ENCODE data around the gene SLC51B. TPM values are rescaled to one million over a fixed set of nuclear protein-coding genes. Genes with fewer than 3 reads are reported as not detected.
A peak's percentile ranks its signal among the peaks of the same experiment; 100 is the strongest.

Gene SLC51B
- total and polyA plus RNA-seq, 10 donors = 0.09 TPM; not detected in 9

DNA sequence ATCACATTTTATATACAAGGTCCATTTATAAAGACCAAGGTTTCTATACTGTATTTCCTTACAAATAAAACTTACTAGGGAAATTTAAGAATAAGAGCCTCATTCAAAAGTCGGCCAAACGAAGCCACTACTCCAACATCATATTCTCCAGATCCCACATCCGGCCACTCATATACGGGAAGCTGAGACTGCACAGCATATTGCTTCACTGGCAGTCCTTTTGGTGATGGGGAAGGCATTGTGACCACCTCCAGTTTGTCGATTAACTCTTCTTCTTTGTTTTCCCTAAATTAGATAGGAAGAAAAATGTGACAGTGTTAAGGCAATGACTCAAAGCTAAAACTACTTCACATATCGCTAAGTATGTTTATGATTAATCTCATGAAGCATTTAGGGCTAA lies 18.4 kb upstream of the SLC51B start:
- peaks cover 0 to 52% (median 31%) of the 10 kb centered on the region in 6 donors for H3K36me3 ChIP-seq
- TF ChIP-seq, protein P1, sequence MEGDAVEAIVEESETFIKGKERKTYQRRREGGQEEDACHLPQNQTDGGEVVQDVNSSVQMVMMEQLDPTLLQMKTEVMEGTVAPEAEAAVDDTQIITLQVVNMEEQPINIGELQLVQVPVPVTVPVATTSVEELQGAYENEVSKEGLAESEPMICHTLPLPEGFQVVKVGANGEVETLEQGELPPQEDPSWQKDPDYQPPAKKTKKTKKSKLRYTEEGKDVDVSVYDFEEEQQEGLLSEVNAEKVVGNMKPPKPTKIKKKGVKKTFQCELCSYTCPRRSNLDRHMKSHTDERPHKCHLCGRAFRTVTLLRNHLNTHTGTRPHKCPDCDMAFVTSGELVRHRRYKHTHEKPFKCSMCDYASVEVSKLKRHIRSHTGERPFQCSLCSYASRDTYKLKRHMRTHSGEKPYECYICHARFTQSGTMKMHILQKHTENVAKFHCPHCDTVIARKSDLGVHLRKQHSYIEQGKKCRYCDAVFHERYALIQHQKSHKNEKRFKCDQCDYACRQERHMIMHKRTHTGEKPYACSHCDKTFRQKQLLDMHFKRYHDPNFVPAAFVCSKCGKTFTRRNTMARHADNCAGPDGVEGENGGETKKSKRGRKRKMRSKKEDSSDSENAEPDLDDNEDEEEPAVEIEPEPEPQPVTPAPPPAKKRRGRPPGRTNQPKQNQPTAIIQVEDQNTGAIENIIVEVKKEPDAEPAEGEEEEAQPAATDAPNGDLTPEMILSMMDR (IDR thresholded peaks at IDR 0.05 in 8 of 11, conservative IDR thresholded peaks at IDR 0.05 in 3 of 11) = no peak
- TF ChIP-seq POLR2A (IDR thresholded peaks at IDR 0.05) = no peak
- no peak for TF ChIP-seq POLR2AphosphoS5 (IDR thresholded peaks at IDR 0.05)

DNA sequence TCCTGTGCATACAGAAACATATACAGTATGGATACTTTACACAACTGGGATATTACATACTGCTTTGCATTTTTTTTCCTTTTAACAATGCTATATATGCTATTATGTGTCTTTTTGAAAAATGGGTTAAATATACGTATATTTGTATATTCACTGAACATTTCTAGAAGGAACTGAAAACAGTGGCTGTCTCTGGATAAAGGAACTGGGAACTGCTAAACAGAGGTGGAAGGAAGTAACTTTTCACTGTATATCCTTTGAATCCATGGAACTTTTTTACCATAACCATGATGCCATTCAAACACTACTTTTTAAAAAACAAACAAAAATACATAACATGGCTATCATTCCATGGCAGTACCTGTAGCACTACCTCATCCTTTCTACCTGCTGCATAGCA lies 17.6 kb upstream of the SLC51B start:
- peak overlapping the region in 4 of 8 donors; percentile 85 to 98 (median 92) for H3K4me3 ChIP-seq

More for the DNA sequence above, 18.4 kb upstream of the SLC51B start:
- Histone ChIP-seq H3K27me3 (replicated peaks in 1 of 7) (no peaks in the 10 kb centered on the region), H3K4me1 (peaks cover 10 to 32% (median 17%) of the 10 kb centered on the region in 6 donors), H3K9me3 (no peaks in the 10 kb centered on the region), H3K27ac (no peak overlapping the region), H3K4me3 (no peak overlapping the region)
- WGBS, 5 donors = 87 to 93% (median 90%) methylated on average over 6 of the region's 6 CpGs
- DNase-seq = no peak
- intact Hi-C loops (cut with DNase I; ENCODE audit: low total_unique reads) = no loop called here

DNA sequence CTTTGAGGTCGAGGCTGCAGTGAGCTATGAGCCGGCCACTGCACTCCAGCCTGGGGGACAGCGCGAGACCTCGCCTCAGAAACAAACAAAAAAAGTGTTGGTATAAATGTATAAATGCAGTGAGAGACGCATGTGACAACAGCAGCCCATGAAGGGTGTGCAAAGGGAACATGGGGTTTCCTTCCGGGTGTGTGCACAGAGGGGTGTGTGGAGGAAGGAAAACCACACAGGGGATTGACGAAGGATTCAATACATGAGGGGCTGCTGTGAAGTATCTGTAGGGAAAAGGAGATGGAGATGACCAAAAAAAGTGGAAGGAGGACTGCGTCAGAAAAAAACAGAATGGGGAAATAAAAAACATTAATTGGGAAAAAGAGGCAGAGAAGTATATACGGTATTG lies 16.8 kb upstream of the SLC51B start:
- H3K36me3 ChIP-seq = peaks cover 0 to 37% (median 25%) of the 10 kb centered on the region in 6 donors
- peak overlapping the region in 4 of 8 donors; percentile 10 to 89 (median 78) for H3K27ac ChIP-seq
- intact Hi-C loops (cut with DNase I; ENCODE audit: low total_unique reads) = no loop called here
- TF ChIP-seq POLR2A (IDR thresholded peaks at IDR 0.05) = no peak
- TF ChIP-seq, protein P1 (IDR thresholded peaks at IDR 0.05 in 8 of 11, conservative IDR thresholded peaks at IDR 0.05 in 3 of 11) = no peak
- TF ChIP-seq POLR2AphosphoS5 (IDR thresholded peaks at IDR 0.05) = no peak
- WGBS, 5 donors = 25 to 33% (median 27%) methylated on average over 10 of the region's 10 CpGs
- peaks cover 10 to 37% (median 25%) of the 10 kb centered on the region in 6 donors for H3K4me1 ChIP-seq
- no peaks in the 10 kb centered on the region for H3K27me3 ChIP-seq (replicated peaks in 1 of 7)
- DNase-seq = no peak
- H3K9me3 ChIP-seq = no peaks in the 10 kb centered on the region
- H3K4me3 ChIP-seq = peak overlapping the region; percentile 77 to 98 (median 93)

More for the DNA sequence above, 17.6 kb upstream of the SLC51B start:
- TF ChIP-seq POLR2A (IDR thresholded peaks at IDR 0.05) = no peak
- TF ChIP-seq, protein P1 (IDR thresholded peaks at IDR 0.05 in 8 of 11, conservative IDR thresholded peaks at IDR 0.05 in 3 of 11) = no peak
- TF ChIP-seq POLR2AphosphoS5 (IDR thresholded peaks at IDR 0.05) = no peak
- H3K4me1 ChIP-seq = peaks cover 10 to 32% (median 17%) of the 10 kb centered on the region in 6 donors
- H3K27me3 ChIP-seq (replicated peaks in 1 of 7) = no peaks in the 10 kb centered on the region
- intact Hi-C loops (cut with DNase I; ENCODE audit: low total_unique reads) = no loop called here
- no peak for DNase-seq
- H3K27ac ChIP-seq = peak overlapping the region in 1 of 8 donors; percentile 10
- peaks cover 0 to 44% (median 28%) of the 10 kb centered on the region in 6 donors for H3K36me3 ChIP-seq
- 42 to 53% (median 51%) methylated on average over 1 of the region's 1 CpG for WGBS, 5 donors
- no peaks in the 10 kb centered on the region for H3K9me3 ChIP-seq

DNA sequence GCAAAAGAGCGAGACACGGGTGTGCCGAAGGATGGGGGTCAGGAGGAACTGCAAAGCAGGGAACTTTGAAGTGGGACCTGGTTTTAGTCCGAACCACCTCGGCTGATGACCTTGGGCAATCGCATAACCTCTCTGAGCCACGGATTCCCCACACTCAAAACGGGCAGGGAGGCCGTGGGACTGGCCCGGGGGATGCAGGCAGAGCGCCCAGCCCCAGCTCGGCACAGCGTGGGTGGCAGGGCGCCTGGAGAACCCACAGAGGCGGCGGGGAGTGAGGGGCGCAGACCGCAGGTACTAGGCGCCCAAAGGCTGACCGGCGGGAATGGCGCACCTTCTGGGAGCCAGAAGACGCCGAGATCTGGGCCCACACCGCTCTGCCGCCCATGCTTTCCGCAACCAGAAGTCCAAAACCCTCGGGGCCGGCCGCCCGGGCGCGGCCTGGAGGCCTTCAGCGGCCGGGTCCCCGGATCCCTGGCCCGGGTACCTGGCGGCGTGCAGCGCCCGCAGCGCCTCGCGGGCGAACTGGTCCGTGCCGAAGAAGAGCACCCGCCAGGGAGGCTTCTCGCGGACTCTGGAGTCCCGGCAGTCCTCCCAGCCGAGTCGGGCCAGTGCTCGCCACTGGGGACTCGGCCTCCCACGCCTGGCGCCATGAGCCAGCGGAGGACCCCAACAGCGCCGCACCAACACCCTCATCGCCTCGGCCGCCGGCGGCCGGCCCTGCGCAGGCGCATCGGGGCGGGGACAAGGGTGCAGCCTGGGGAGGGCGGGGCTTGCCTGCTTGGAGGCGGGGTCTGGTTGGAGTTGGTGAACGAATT lies 16.1 kb upstream of the SLC51B start, which contains the start of gene MTFMT:
MTFMT (minus strand) TSS at position 719 of the 815 bp plus-strand sequence; CDS start at position 693, 26 bp downstream.
- peak; percentile 98 for DNase-seq
- Histone ChIP-seq H3K4me1 (peaks cover 10 to 45% (median 31%) of the 10 kb centered on the region in 6 donors), H3K9me3 (no peaks in the 10 kb centered on the region), H3K27me3 (replicated peaks in 1 of 7) (no peaks in the 10 kb centered on the region), H3K36me3 (peaks cover 0 to 29% (median 18%) of the 10 kb centered on the region in 6 donors), H3K4me3 (peak within 1 kb of the TSS; percentile 77 to 98 (median 93)), H3K27ac (peak within 1 kb of the TSS; percentile 46 to 89 (median 78))
- TF ChIP-seq POLR2AphosphoS5 (IDR thresholded peaks at IDR 0.05) (peak; percentile 95 to 97 (median 96)), POLR2A (IDR thresholded peaks at IDR 0.05) (peak in 2 of 3 donors; percentile 73 to 79)
- TF ChIP-seq, protein P1 (IDR thresholded peaks at IDR 0.05 in 8 of 11, conservative IDR thresholded peaks at IDR 0.05 in 3 of 11) = peak in 1 of 11 experiments; percentile 35
- WGBS, 5 donors = 0 to 1% (median 1%) methylated on average over 27 to 73 of the region's 73 CpGs
- intact Hi-C loops (cut with DNase I; ENCODE audit: low total_unique reads) = no loop called here

Data from spleen (tissue), 11 donors.